NCI-H146 (cell line): ENCODE results near the gene DHCR24.
"Not testable (repeated sequence)": the region's sequence is repeated elsewhere in the genome, so short reads cannot be mapped to it uniquely, and the experiment has no call there.

ENCODE experiments used
- DNase-seq: peaks from one replicate; lab custom pipeline; 2025; lab: John Stamatoyannopoulos, UW

DHCR24 gene, protein sequence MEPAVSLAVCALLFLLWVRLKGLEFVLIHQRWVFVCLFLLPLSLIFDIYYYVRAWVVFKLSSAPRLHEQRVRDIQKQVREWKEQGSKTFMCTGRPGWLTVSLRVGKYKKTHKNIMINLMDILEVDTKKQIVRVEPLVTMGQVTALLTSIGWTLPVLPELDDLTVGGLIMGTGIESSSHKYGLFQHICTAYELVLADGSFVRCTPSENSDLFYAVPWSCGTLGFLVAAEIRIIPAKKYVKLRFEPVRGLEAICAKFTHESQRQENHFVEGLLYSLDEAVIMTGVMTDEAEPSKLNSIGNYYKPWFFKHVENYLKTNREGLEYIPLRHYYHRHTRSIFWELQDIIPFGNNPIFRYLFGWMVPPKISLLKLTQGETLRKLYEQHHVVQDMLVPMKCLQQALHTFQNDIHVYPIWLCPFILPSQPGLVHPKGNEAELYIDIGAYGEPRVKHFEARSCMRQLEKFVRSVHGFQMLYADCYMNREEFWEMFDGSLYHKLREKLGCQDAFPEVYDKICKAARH

DNA sequence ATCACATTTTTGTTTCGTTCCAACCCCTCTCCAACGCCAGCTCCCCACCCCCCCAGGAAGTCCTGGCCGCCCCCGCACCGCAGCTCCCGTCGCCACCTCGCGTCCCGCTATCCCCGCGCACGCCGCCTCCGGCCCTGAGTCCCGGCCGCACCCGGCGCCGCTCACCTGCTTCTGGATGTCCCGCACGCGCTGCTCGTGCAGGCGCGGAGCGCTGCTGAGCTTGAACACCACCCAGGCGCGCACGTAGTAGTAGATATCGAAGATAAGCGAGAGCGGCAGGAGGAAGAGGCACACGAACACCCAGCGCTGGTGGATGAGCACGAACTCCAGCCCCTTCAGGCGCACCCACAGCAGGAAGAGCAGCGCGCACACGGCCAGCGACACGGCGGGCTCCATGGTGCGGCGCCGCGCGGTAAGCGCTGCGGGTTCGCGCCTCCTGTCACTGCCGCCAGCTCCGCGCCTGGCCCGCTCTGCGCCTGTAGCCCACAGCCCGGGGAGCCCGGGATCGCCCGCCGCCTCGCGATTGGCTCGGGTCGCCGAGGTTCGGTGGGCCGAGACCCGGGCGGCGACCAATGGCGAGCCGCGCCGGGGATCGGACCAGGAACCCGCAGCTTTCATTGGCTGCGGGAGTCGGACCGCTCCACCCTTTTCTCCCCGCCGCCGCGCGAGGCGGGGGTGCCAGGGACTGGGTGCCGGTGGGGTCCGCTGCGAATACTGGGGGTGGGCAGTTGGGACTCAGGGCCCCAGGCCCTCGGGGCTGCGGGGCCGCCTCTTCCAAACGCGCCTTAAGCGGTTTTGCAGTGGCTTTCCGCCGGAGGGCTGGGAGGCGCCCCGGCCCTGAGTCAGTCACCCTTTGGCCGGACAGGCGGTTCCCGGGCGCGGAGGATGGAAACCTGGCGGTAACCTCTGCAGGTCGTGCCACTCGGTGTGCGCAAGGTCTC is at the start of gene DHCR24:
Gene DHCR24 (minus strand): TSS at position 472 of the 941 bp plus-strand sequence. CDS start 76 bp downstream, at position 396.
- peak; percentile 89 for DNase-seq

DNA sequence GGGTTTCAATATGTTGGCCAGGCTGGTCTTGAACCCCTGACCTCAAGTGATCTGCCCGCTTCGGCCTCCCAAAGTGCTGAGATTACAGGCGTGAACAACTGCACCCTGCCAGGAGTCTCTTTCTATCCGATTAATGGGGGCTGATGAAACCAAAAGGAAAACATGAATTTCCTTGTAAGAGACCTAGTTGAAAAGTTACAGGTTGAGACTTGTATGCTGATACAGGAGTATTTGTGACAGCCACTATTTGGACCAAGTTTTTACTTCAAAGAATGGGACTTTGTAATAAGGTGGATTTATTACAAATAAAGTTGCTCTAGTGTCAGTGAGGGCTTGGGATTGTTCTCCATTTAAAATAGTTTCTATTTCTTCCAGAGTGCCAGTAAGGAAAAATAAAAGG is 49.8 kb upstream of the DHCR24 start:
- DNase-seq: no peak

DNA sequence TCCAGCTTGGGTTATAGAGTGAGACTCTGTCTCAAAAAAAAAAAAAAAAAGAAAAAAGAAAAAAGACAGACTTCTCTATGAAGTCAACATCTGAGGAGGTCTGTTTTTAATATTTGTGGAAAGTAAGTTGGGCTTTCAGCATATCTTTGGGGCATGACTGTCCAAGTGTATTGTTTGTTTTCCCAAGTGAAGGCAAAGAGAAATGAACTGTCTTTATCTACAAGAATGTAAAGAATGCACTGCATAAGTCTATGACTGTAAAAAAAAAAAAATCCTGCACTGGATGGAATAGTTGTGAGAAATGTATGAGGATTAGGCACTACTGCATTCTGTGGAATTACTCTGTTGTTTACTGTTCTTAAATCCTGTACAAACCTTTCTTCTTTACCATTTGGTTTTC is 47.9 kb upstream of the DHCR24 start:
- DNase-seq: no peak

DNA sequence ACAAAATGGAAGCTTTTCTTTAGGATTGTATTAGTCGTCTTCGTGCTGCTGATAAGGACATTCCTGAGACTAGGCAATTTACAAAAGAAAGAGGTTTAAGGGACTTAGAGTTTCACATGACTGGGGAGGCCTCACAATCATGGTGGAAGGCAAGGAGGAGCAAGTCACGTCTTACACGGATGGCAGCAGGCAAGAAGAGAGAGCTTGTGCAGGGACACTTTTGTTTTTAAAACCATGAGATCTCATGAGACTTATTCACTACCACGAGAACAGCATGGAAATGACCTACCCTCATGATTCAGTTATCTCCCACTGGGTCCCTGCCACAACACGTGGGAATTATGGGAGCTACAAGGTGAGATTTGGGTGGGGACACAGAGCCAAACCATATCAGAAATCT is 47.1 kb upstream of the DHCR24 start:
- DNase-seq: not testable (repeated sequence)

DNA sequence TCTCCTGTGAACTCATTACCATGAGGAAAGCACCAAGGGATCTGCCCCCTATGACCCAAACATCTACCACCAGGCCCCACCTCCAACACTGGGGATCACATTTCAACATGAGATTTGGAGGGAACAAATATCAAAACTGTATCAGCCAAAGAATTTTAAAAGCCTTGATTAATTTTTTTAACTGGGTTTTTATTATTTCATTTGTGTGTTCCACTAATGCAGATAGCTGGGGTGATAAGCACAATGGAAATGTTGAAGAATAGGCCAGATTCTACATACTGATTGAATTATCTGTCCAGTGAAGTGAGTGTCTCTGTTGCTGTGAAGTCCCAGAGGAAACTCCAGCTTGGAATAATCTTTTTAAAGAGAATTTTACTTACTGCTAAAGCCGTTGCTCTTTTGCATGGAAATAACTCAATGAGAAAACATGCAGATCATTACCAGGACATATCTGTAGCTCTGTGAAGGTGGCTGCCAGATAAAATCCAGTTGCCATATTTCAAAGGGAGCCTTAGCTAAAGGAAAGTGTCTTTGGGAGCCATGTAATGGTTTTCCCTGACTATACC is 44.4 kb upstream of the DHCR24 start:
- DNase-seq: no peak

DNA sequence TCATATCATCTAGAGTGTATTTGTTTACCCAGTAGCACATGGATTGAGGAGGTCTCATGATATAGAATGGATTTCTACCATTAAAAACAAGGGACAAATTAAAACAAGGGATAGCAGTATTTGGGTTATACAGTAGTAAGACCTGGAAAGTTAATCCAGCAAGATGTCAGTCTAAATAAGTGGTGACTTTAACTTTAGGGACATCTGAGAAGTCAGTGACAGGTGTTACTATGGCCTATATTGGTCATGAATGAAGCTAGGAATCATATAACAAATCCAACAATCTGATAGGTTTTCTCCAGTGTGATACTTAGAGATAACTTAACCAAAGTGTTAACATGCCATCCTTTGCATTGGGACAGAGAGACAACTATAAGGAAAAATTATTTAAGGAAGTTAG is 42.7 kb upstream of the DHCR24 start:
- no peak for DNase-seq

DNA sequence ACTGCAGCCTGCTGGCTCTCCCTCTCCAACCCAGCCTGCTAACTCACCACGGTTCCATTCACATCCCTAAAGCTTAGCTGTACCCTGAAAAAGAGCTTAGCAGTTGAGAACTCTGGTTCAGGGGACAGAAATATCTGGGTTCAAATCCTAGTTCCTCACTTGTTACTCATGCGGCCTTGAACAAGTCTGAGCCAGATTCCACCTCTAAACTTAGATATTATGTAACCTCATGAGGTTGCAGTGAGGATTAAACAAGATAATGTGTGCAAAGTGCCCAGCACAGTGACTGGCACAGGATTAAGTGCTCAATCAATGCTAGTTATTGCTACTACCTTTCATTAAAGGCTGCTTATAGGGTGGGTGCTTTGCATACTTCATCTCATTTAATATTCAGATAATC is 41.3 kb upstream of the DHCR24 start:
- DNase-seq: no peak

DNA sequence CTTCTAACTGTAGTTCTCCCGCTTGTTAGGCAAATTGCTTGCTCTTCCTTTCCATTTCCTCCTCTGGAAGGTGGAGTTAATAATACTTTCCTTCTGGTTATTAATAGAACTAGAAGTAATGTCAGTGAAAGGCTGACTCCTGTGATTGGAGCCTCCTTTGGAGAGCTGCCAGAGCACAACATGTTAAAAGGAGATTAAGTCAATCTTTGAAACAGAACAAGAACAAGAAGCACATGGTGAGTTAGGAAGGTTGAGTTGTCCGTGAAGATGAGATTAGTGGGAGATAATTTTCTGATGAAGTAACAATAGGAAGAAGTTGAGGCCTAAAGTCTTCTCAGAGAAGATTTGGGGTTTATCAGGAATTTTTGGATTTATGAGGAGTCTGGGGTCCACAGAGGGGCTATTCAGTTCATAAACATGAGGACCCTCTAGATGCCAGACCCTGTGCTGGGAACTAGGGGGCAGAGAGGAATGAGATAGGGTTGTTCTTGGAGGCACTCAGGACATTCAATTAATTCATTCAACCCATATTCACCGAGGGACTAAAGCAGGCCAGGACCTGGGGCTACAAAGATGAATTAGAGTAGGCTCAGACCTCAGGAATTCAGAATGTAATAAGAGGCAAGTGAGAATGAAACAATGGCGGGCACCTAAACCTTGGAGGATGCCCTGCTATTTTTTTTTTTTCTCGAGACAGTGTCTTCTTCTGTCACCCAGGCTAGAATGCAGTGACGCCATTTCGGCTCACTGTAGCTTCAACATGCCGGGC is 40.7 kb upstream of the DHCR24 start:
- no peak for DNase-seq

DNA sequence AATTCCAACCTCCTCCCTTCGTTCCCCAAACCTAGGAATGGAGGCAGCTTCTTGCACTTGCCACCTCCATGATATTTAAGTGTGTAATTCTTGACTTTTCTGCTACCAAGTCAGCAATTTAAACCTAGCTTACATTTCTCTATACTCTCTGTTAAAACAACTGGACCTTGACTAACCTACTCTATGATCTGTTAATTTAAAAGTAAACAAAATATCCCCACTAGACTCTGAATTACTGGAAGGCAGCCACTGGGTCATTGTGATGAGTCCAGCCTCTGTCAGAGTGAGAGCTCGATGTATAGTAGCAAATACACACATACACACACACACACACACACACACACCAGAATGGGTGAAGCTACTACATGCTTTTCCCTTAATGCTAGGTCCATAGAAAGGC is 40.0 kb upstream of the DHCR24 start:
- no peak for DNase-seq

DNA sequence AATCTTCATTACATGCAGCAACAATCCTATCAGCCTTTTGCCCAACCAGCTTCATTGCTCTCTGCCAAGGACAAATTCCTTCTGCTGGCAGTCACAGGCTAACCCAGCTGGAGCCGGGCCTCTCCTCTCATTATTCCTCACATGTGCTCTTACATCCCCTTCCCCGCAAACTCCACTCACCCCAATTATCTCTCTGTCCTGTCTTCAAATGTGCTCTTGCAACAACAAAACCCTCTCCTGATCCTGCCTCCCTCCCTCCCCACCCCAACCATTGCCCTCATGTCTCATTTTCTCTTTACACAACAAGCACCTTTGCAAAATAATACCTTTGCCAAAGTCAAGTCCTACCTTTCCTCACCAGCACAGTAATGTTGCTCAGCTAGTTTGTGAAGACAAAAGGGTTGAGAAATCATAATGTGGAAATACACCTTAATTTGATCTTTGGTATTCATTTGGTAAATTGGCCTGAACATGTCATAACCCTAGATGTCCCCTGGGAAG is 36.0 kb upstream of the DHCR24 start:
- no peak for DNase-seq

DNA sequence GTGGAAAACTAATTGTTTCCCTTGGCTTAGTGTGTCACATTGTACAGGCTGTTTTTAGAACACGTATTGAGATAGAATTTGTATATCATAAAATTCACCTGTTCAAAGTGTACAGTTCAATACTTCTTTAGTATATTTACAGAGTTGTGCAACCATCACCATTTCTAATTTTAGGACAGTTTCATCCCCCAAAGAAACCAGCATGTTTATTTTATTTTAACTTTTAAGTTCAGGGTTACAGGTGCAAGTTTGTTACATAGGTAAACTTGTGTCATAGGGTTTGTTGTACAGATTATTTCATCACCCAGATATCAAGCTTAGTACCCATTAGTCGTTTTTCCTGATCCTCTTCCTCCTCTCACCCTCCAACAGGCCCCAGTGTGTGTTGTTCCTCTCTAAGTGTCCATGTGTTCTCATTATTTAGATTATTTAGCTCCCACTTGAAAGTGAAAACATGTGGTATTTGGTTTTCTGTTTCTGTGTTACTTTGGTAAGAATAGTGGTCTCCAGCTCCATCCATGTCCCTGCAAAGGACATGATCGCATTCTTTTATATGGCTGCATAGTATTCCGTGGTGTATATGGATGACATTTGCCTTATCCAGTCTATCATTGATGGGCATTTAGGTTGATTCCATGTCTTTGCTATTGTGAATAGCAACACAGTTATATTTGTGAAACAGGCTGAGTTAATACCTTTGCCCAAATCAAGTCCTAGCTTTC is 35.2 kb upstream of the DHCR24 start:
- no peak for DNase-seq

DNA sequence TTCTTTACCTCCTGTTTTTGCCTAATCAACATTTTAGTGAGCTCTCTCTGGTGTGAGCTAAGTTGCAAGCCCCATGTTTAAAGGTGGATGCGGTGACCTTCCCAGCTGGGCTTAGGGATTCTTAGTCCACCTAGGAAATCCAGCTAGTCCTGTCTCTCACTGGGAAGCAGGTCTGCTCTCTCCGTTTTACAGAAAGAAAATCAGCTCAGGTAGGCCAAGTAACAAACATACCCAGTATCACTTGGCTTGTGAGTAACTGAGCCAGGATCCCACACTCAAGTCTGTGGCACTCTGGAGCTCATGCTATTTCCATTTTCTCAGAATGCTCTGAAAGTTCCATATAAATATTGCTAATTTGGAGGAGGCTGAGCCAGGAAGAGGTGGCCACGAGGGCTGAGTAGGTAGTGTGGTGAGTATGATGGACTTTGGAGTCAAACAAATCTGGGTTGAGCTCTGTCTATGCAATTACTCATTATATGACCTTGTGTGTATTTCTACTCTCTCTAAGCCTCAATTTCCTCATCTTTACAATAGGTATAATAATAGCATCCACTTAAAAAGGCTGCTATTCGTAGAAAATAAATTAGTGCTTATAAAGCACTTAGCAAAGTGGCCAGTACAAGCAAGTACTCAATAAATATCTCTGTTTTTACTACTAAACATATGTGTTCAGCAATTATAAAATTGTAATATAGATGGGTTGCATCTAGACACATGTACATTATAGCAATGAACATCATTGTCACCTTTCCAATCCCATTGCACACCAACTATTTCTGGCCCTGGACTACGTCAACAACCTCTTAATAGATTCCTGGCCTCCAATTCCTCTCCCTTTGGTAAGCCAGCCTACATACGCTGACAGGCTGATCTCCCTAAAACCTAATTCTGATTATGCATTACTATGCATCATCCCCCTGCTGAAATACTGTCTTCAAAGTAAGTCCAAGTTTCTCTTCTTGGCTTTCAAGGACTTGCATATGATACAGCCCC is 32.7 kb upstream of the DHCR24 start:
- DNase-seq: no peak

DNA sequence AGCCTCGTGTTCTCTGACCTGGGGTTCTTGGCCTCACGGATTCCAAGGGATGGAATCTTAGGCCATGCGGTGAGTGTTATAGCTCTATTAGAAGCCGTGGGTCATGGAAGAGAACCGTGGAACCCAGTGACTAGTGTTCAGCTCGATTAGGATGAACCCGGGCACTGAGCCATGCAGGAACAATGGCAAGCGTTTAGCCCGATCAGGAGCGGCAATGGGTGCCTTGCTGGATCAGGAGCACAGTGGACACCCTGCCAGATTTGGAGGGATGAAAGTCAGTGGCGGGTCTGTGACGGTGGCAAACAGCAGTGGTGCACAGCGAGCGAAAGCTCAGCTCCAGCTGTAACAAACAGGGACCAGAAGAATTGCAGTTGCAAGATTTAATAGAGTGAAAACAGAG is 24.1 kb upstream of the DHCR24 start:
- DNase-seq: not testable (repeated sequence)

DNA sequence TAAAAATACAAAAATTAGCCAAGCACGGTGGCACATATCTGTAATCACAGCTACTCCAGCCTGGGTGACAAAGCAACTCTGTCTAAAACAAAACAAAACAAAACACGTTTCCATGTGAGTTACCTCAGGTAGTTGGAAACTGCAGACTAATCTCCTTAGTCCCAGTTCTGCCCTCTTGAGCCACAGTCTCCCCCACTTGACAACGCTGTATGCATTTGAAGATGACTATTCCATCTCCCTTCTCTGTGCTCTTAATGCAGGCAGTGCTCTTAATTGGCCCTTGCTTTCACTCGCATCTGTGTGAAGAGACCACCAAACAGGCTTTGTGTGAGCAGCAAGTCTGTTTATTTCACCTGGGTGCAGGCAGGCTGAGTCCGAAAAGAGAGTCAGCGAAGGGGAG is 19.6 kb upstream of the DHCR24 start:
- no peak for DNase-seq

DNA sequence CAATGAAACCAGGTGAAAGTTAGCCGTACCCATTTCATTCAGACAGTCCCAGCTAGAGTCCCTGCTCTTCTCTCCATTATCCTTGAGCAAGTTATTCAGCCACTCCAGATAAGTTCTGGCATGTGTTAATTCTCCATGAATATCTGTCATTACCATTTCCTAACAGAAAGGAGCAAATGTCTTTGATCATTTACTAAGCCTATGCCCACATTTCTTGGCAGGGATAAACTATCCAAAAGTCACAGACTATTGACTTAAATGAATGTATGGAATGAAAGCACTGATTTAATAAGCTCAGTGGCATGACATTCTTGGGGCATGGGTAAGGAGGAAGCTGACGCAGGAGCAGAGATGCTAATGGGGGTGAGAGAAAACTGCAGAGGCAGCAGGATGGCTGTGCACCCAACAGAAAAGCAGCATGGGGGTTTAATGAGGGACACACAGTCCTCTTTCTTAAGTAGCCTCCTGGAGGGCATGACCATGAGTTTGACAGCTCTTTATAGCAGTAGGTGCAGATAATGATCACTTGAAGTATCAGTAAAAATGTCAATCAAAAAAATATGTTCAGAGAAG is 17.6 kb upstream of the DHCR24 start:
- DNase-seq: no peak

DNA sequence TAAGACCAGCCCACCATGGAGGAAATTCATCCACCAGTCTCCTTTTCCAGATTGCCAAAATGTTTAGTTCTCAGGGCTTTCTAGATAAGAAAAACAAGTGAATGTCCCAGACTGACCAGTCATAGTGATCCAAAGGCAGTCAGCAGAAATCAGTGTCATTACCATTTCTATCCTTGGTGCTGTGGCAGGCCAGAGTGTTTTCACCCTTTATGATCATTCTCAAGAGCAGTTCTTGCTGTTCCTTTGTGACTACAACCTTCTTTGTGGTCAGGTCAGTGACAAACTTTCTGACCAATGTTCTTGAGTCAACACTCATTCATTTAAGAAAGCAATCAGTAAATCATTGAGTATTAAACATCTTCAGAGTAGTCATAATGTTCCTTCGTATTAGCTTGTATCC is 7.3 kb upstream of the DHCR24 start:
- DNase-seq: no peak

DNA sequence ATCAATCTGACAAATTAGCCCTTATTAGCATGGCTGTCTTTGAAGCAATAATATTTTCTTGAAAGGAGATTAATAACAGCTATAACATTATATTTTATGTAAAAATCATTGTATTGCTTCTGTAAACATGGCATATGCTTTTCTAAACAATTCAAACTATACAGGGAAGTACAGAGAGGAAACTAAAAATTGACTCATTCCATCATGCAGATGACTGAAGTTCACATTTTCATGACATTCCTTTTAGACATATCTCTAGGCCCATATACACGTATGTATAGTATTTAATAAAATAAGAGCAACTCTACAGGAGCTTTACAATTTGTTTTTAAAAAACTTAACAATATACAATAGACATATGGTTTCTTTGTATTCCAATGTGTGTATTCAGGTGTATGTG is 5.6 kb upstream of the DHCR24 start:
- DNase-seq: no peak

DNA sequence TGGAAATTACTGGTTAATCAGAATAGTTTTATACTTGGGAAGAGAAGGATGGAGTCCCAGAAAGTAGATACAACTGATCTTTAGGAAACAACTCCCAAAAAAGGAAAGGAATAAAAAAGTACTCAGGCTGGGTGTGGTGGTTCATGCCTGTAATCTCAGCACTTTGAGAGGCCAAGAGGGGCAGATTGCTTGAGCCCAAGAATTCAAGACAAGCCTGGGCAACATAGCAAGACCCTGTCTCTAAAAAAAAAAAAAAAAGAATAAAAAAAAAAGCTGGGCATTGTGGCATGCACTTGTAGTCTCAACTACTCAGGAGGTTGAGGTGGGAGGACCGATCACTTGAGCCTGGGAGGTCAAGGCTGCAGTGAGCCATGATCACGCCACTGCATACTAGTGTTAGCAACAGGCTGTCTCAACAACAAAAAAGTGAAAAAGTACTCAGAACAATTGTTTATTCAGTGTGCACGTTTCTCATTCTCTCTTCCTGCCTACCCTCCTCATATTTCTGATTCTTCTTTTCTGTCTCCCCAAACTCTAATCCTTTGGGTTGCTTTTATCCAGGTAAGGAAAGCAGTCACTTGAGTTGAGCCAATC is 2.2 kb upstream of the DHCR24 start:
- DNase-seq: no peak
